GM12878 (cell line): ENCODE results near the gene ZBTB6. TPM values are rescaled to one million over a fixed set of nuclear protein-coding genes. Genes with fewer than 3 reads are reported as not detected.

Source experiments
- ATAC-seq: fragments of 200-7000 bp; cut with Tn5 transposase; 3 replicates; pipeline ENCODE4 v1.9.1; 2020; ENCODE audit warnings: mild to moderate bottlenecking, moderate library complexity
- BruUV-seq: library from RNA; stranded (reverse); fragments of 400-500 nt; replicated peaks from 2 replicates; lab custom pipeline; 2021; lab: Mats Ljungman, UMichigan
- CTCF ChIA-PET: fragments of 300-600 bp; sonication (Branson Sonifier 250); formaldehyde crosslinking; extraction: SDS; loops from one replicate; lab custom pipeline; 2021; ENCODE audit warnings: inconsistent platforms; lab: Yijun Ruan, JAX
- POLR2A ChIA-PET: fragments of 350-600 bp; formaldehyde crosslinking; extraction: SDS; loops from one replicate; lab custom pipeline; 2021; ENCODE audit warnings: inconsistent platforms; lab: Charles Lee
- RAD21 ChIA-PET: fragments of 300-600 bp; sonication (Branson Sonifier 250); formaldehyde crosslinking; loops from one replicate; lab custom pipeline; 2023; ENCODE audit warnings: antibody characterized with exemption; ENCODE audit not compliant: unreplicated experiment; lab: Charles Lee
- SMC1A ChIA-PET: fragments of 300-600 bp; sonication (Branson Sonifier 250); formaldehyde crosslinking; loops from one replicate; lab custom pipeline; 2023; ENCODE audit not compliant: unreplicated experiment, uncharacterized antibody; lab: Charles Lee
- DNase-seq: peaks from one replicate; pipeline ENCODE4 v3.0.0-alpha.2; 2011; ENCODE audit warnings: low read depth, low spot score
- FAIRE-seq: peaks from 3 replicates; lab custom pipeline; 2011; peaks lifted over from hg19 to GRCh38; lab: Jason Lieb, UNC
- H2AFZ ChIP-seq: 2 replicates; pipeline ENCODE4 v1.6.0; 2011; ENCODE audit warnings: low read depth, low read length, control low read depth; ENCODE audit not compliant: control insufficient read depth
- H3K27ac ChIP-seq: 2 replicates; pipeline ENCODE4 v1.5.1; 2011; ENCODE audit warnings: control low read depth; ENCODE audit not compliant: control insufficient read depth, insufficient read depth
- H3K27me3 ChIP-seq, 2 experiments: replicated peaks in 1 of 2; 2 replicates each; pipeline versions ENCODE4 v1.6.0 to v1.6.1; 2011; ENCODE audit warnings: low read length in 1 of 2; ENCODE audit not compliant: control insufficient read depth in 2 of 2, insufficient read depth in 2 of 2
- H3K36me3 ChIP-seq, 2 experiments: 2 replicates each; pipeline ENCODE4 v1.5.1; 2011; ENCODE audit warnings: low read length in 1 of 2; ENCODE audit not compliant: control insufficient read depth in 2 of 2, insufficient read depth in 2 of 2
- H3K4me1 ChIP-seq: 2 replicates; pipeline ENCODE4 v1.6.1; 2011; ENCODE audit warnings: mild to moderate bottlenecking, low read length, moderate library complexity, mixed read lengths; ENCODE audit not compliant: control insufficient read depth, insufficient read depth
- H3K4me2 ChIP-seq: 2 replicates; pipeline ENCODE4 v1.6.0; 2011; ENCODE audit warnings: control low read depth; ENCODE audit not compliant: control insufficient read depth, insufficient read depth
- H3K4me3 ChIP-seq: fragments of 200-600 bp; sonication (generic); 2 replicates; pipeline ENCODE4 v1.5.1; 2016
- H3K79me2 ChIP-seq: 2 replicates; pipeline ENCODE4 v1.6.0; 2011; ENCODE audit warnings: low read length; ENCODE audit not compliant: control insufficient read depth, insufficient read depth
- H3K9ac ChIP-seq: 2 replicates; pipeline ENCODE4 v1.8.0; 2011; ENCODE audit warnings: low read length, control low read depth, mixed read lengths; ENCODE audit not compliant: control insufficient read depth, insufficient read depth
- H3K9me3 ChIP-seq: replicated peaks from 3 replicates; pipeline ENCODE4 v1.5.1; 2011; ENCODE audit warnings: mild to moderate bottlenecking, low read length; ENCODE audit not compliant: control insufficient read depth, insufficient read depth
- H4K20me1 ChIP-seq: 2 replicates; pipeline ENCODE4 v1.6.0; 2011; ENCODE audit not compliant: control insufficient read depth, insufficient read depth
- CHD2 ChIP-seq: IDR thresholded peaks from 2 replicates; pipeline ENCODE4 v1.6.1; 2011; ENCODE audit warnings: low read depth, low read length, improper control_type of control experiment, borderline replicate concordance
- DPF2 ChIP-seq: fragments of 450-650 bp; IDR thresholded peaks from 2 replicates; pipeline ENCODE4 v1.6.1; 2017; ENCODE audit warnings: mild to moderate bottlenecking
- EGR1 ChIP-seq, 2 experiments: IDR thresholded peaks; 1 replicate in 1 of 2; 2 replicates in 1 of 2; pipeline ENCODE4 v1.6.1; 2011 to 2012; ENCODE audit warnings: low read depth in 2 of 2, low read length in 2 of 2, borderline replicate concordance in 1 of 2, mild to moderate bottlenecking in 1 of 2, moderate library complexity in 1 of 2
- HDAC6 ChIP-seq: fragments of 200-600 bp; sonication (generic); IDR thresholded peaks from one replicate; pipeline ENCODE4 v1.8.0; 2017; ENCODE audit warnings: antibody characterized with exemption; ENCODE audit not compliant: unreplicated experiment
- IRF5 ChIP-seq: fragments of 450-650 bp; IDR thresholded peaks from 2 replicates; pipeline ENCODE4 v1.6.1; 2017; ENCODE audit warnings: borderline replicate concordance
- KLF5 ChIP-seq: fragments of 450-650 bp; IDR thresholded peaks from 2 replicates; pipeline ENCODE4 v1.6.1; 2014; ENCODE audit warnings: mild to moderate bottlenecking; ENCODE audit not compliant: partially characterized antibody
- MEF2A ChIP-seq: IDR thresholded peaks from 2 replicates; pipeline ENCODE4 v1.6.1; 2011; ENCODE audit warnings: low read depth, mild to moderate bottlenecking, low read length, moderate library complexity; ENCODE audit not compliant: insufficient read depth
- MTA3 ChIP-seq: IDR thresholded peaks from 2 replicates; pipeline ENCODE4 v1.6.1; 2012; ENCODE audit warnings: low read length, inconsistent platforms, borderline replicate concordance
- NBN ChIP-seq: fragments of 450-650 bp; IDR thresholded peaks from 2 replicates; pipeline ENCODE4 v1.6.1; 2016
- NFXL1 ChIP-seq: fragments of 450-650 bp; IDR thresholded peaks from 2 replicates; pipeline ENCODE4 v1.6.1; 2017; ENCODE audit warnings: antibody characterized with exemption, mild to moderate bottlenecking, borderline replicate concordance
- NFYB ChIP-seq: IDR thresholded peaks from 2 replicates; pipeline ENCODE4 v1.6.1; 2011; ENCODE audit warnings: low read depth, mild to moderate bottlenecking, low read length, improper control_type of control experiment, moderate library complexity; ENCODE audit not compliant: insufficient read depth
- NR2F1 ChIP-seq: fragments of 450-650 bp; conservative IDR thresholded peaks from 2 replicates; pipeline ENCODE4 v1.6.1; 2017; ENCODE audit warnings: mild to moderate bottlenecking
- TARDBP ChIP-seq: IDR thresholded peaks from 2 replicates; pipeline ENCODE4 v1.6.1; 2016; ENCODE audit warnings: borderline replicate concordance
- USF2 ChIP-seq: IDR thresholded peaks from 2 replicates; pipeline ENCODE4 v1.6.1; 2011; ENCODE audit warnings: low read depth, low read length, improper control_type of control experiment, borderline replicate concordance
- ZBTB11 ChIP-seq: fragments of 450-650 bp; formaldehyde crosslinking; IDR thresholded peaks from 2 replicates; pipeline ENCODE4 v1.5.0; 2022; ENCODE audit warnings: mild to moderate bottlenecking, missing genetic modification characterization
- ZNF24 ChIP-seq: fragments of 450-650 bp; IDR thresholded peaks from 2 replicates; pipeline ENCODE4 v1.6.1; 2017; ENCODE audit warnings: antibody characterized with exemption, mild to moderate bottlenecking
- ZNF622 ChIP-seq: fragments of 450-650 bp; IDR thresholded peaks from 2 replicates; pipeline ENCODE4 v1.6.1; 2017; ENCODE audit warnings: mild to moderate bottlenecking, inconsistent platforms
- WGBS: methylation state at CpG from one replicate; pipeline ENCODE4 v1.1.6; 2016; ENCODE audit warnings: low lambda C conversion rate; ENCODE audit not compliant: insufficient replicate concordance, insufficient coverage; ENCODE audit errors: missing lambda C conversion rate; 5-methylcytosine and 5-hydroxymethylcytosine counted together
- in situ Hi-C: fragments of 300-500 bp; cut with MboI; formaldehyde crosslinking; loops from 9 replicates; pipeline ENCODE4 v1.14.3; 2018; ENCODE audit warnings: mixed read lengths
- intact Hi-C: fragments of 100-400 bp; cut with micrococcal nuclease; formaldehyde crosslinking; loops from one replicate; pipeline ENCODE4 v1.14.2; 2022; ENCODE audit not compliant: unreplicated experiment
- polyA plus RNA-seq, 11 experiments: library from polyadenylated mRNA; depleted of rRNA in 4 of 11; unstranded in 6 of 11; stranded (reverse) in 5 of 11; fragments of >200 nt; fragmentation: Nextera tagmentation in 4 of 11; fragmentation: Illumina TruSeq in 1 of 11; extraction: Ambion mirVana in 4 of 11; extraction: Trizol in 1 of 11; gene quantifications; 1 replicate in 1 of 11; 2 replicates in 10 of 11; pipeline versions ENCODE4 v1.2.1 to v1.2.3, GENCODE V29; 2011 to 2016; ENCODE audit warnings: inconsistent platforms in 2 of 11, missing spikeins in 2 of 11, low read depth in 1 of 11
- total RNA-seq, 4 experiments: library from RNA; depleted of rRNA in 3 of 4; stranded (reverse); fragments of >200 nt in 3 of 4; fragmentation: Illumina TruSeq in 1 of 4; extraction: Trizol in 1 of 4; gene quantifications; 2 replicates each; pipeline versions ENCODE4 v1.2.1 to v1.2.3, GENCODE V29; 2013 to 2021

The ZBTB6 gene
- total and polyA plus RNA-seq, 10 of the 15 experiments (the other 5 are each of a cell fraction or from before 2014, with no cell fraction given), result 1.7 to 11.5 (median 7.0) TPM

- DNase-seq (peak; percentile 99), ATAC-seq (peak; percentile 88), FAIRE-seq (peak; percentile 99)
- ChIA-PET SMC1A (interaction anchor here (1.0 to 5.0 kb wide), 10 partner anchors 7 to 86 kb away, joined by 3 to 25 read pairs (median 13); partner anchors contain the start of genes RABGAP1, ZBTB26 and ZBTB6), RAD21 (interaction anchor here (0.7 to 4.2 kb wide), 11 partner anchors 9 to 86 kb away, joined by 3 to 20 read pairs (median 4); partner anchors contain the start of genes PDCL, RABGAP1 and ZBTB26), POLR2A (interaction anchor here (0.6 to 5.7 kb wide), 13 partner anchors 7 to 104 kb away, joined by 3 to 53 read pairs (median 4); partner anchors contain the start of genes PDCL, RABGAP1, ZBTB26 and ZBTB6), CTCF (interaction anchor here (0.6 to 2.0 kb wide), 4 partner anchors 15 to 43 kb away, joined by 3 to 6 read pairs (median 4); partner anchors contain the start of genes RABGAP1 and ZBTB26)
- H3K27me3 ChIP-seq, result no peaks in the 10 kb centered on the region
- no peaks in the 10 kb centered on the region for H4K20me1 ChIP-seq
- in situ Hi-C loops, result loop anchor here (25.0 kb wide), 1 partner anchor 1957 kb away; the partner anchor contains the start of genes ARPC5L, RPL35 and WDR38
- peak within 1 kb of the TSS; percentile 99 for H2AFZ ChIP-seq
- H3K79me2 ChIP-seq, result peaks cover 48% of the 10 kb centered on the region
- WGBS, result 1% methylated on average over 70 of the region's 77 CpGs
- H3K9ac ChIP-seq, result peak within 1 kb of the TSS; percentile 99
- H3K4me1 ChIP-seq, result peaks cover 6% of the 10 kb centered on the region
- H3K4me3 ChIP-seq, result peak within 1 kb of the TSS; percentile 98
- intact Hi-C loops, result loop anchor here (1.0 to 10.0 kb wide), 3 partner anchors 8 to 440 kb away; partner anchors contain the start of genes RABGAP1 and ZBTB6
- no peaks in the 10 kb centered on the region for H3K9me3 ChIP-seq
- TSS peak; percentile 68 for BruUV-seq
- H3K4me2 ChIP-seq, result peak within 1 kb of the TSS; percentile 83
- peak within 1 kb of the TSS; percentile 92 for H3K27ac ChIP-seq
- peaks cover 0 to 6% of the 10 kb centered on the region in 2 experiments; a peak in 1 of 4 replicates for H3K36me3 ChIP-seq
- 0 out of 2 replicates have a peak, but pooled peaks have one; percentile 12 for TF ChIP-seq NBN
- peak; percentile 66 for TF ChIP-seq ZBTB11 (CRISPR knock-in tag)
- TF ChIP-seq CHD2, result peak; percentile 99
- no peak for TF ChIP-seq MTA3
- peak; percentile 79 for TF ChIP-seq NR2F1
- TF ChIP-seq HDAC6, result no peak
- TF ChIP-seq ZNF622, result no peak
- peak; percentile 60; the same call in 1 of the 2 replicates for TF ChIP-seq NFYB
- peak; percentile 96; the same call in 1 of the 2 replicates for TF ChIP-seq NFXL1
- peak; percentile 90 for TF ChIP-seq IRF5
- TF ChIP-seq TARDBP, result no peak
- TF ChIP-seq USF2, result peak; percentile 88
- TF ChIP-seq KLF5, result peak; percentile 66
- TF ChIP-seq ZNF24, result 0 out of 2 replicates have a peak, but pooled peaks have one; percentile 50
- TF ChIP-seq DPF2, result peak; percentile 86
- no peak for TF ChIP-seq MEF2A
- peak; percentile 16 to 94 for TF ChIP-seq EGR1 (IDR thresholded peaks at IDR 0.05; ENCODE audit: borderline replicate concordance in 1 of 2, low read depth in 2 of 2, low read length in 2 of 2)
Observed at GRCh38 chr9:122904823-122905710, 8.1 kb downstream of the ZBTB6 start, which contains the start of gene RC3H2. Gene RC3H2, minus strand, starts transcription at chr9:122905359. Its CDS starts 7,850 bp downstream, at chr9:122897509.
